Measurements from ENCODE around the gene ANKRD53.
"Not testable (repeated sequence)": the region's sequence is repeated elsewhere in the genome, so short reads cannot be mapped to it uniquely, and the experiment has no call there.

The ANKRD53 gene

GRCh38 chr2:70999362-70999761 lies 20.9 kb downstream of the ANKRD53 start:
- no peak for TF ChIP-seq EZH2phosphoT487 (IDR thresholded peaks at IDR 0.05; ENCODE audit: borderline replicate concordance)
- TF ChIP-seq, protein P1, sequence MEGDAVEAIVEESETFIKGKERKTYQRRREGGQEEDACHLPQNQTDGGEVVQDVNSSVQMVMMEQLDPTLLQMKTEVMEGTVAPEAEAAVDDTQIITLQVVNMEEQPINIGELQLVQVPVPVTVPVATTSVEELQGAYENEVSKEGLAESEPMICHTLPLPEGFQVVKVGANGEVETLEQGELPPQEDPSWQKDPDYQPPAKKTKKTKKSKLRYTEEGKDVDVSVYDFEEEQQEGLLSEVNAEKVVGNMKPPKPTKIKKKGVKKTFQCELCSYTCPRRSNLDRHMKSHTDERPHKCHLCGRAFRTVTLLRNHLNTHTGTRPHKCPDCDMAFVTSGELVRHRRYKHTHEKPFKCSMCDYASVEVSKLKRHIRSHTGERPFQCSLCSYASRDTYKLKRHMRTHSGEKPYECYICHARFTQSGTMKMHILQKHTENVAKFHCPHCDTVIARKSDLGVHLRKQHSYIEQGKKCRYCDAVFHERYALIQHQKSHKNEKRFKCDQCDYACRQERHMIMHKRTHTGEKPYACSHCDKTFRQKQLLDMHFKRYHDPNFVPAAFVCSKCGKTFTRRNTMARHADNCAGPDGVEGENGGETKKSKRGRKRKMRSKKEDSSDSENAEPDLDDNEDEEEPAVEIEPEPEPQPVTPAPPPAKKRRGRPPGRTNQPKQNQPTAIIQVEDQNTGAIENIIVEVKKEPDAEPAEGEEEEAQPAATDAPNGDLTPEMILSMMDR (conservative IDR thresholded peaks at IDR 0.05; ENCODE audit: low read length), result no peak
- Histone ChIP-seq H3K27me3 (ENCODE audit: insufficient read depth, low read length, poor library complexity, severe bottlenecking) (no peaks in the 10 kb centered on the region), H3K9ac (ENCODE audit: low read depth, low read length, poor library complexity, severe bottlenecking) (no peak overlapping the region), H3K9me2 (replicated peaks; ENCODE audit: low read depth, low read length) (no peaks in the 10 kb centered on the region), H2AFZ (ENCODE audit: low read length) (no peak overlapping the region), H4K20me1 (ENCODE audit: insufficient read depth, low read length, poor library complexity, severe bottlenecking) (peaks cover 2% of the 10 kb centered on the region), H3F3A (ENCODE audit: low read depth) (no peaks in the 10 kb centered on the region), H3K79me2 (ENCODE audit: insufficient read depth, low read length) (peaks cover 2% of the 10 kb centered on the region; the same call in 1 of the 2 replicates), H3K4me2 (ENCODE audit: low read depth, low read length, poor library complexity, severe bottlenecking) (peak overlapping the region; percentile 42), H3K4me3 (ENCODE audit: low read length, poor library complexity, severe bottlenecking) (peak overlapping the region; percentile 4), H3K36me3 (ENCODE audit: insufficient read depth, low read length) (no peaks in the 10 kb centered on the region), H3K4me1 (ENCODE audit: insufficient read depth, low read length, poor library complexity, severe bottlenecking) (peaks cover 25% of the 10 kb centered on the region), H3K9me3 (ENCODE audit: insufficient read depth, low read depth, low read length) (no peaks in the 10 kb centered on the region)

DNA sequence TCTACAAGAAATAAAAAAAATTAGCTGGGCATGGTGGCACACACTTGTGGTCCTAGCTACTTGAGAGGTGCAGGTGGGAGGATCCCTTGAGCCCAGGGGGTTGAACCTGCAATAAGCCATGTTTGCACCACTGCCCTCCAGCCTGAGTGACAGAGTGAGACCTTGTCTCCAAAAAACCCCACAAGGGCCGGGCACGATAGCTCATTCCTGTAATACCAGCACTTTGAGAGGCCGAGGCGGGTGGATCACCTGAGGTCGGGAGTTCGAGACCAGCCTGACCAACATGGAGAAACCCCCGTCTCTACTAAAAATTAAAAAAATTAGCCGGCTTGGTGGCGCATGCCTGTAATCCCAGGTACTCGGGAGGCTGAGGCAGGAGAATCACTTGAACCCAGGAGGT lies 21.5 kb downstream of the ANKRD53 start:
- not testable (repeated sequence) for H4K20me1 ChIP-seq (ENCODE audit: insufficient read depth, low read length, poor library complexity, severe bottlenecking); H3K9me3 ChIP-seq (ENCODE audit: insufficient read depth, low read depth, low read length); H3K4me2 ChIP-seq (ENCODE audit: low read depth, low read length, poor library complexity, severe bottlenecking); H3K9ac ChIP-seq (ENCODE audit: low read depth, low read length, poor library complexity, severe bottlenecking); H3K36me3 ChIP-seq (ENCODE audit: insufficient read depth, low read length); H3K27me3 ChIP-seq (ENCODE audit: insufficient read depth, low read length, poor library complexity, severe bottlenecking); H3F3A ChIP-seq (ENCODE audit: low read depth); H3K9me2 ChIP-seq (replicated peaks; ENCODE audit: low read depth, low read length); H2AFZ ChIP-seq (ENCODE audit: low read length); H3K79me2 ChIP-seq (ENCODE audit: insufficient read depth, low read length); H3K4me3 ChIP-seq (ENCODE audit: low read length, poor library complexity, severe bottlenecking)
- H3K4me1 ChIP-seq (ENCODE audit: insufficient read depth, low read length, poor library complexity, severe bottlenecking), result peaks cover 24% of the 10 kb centered on the region

DNA sequence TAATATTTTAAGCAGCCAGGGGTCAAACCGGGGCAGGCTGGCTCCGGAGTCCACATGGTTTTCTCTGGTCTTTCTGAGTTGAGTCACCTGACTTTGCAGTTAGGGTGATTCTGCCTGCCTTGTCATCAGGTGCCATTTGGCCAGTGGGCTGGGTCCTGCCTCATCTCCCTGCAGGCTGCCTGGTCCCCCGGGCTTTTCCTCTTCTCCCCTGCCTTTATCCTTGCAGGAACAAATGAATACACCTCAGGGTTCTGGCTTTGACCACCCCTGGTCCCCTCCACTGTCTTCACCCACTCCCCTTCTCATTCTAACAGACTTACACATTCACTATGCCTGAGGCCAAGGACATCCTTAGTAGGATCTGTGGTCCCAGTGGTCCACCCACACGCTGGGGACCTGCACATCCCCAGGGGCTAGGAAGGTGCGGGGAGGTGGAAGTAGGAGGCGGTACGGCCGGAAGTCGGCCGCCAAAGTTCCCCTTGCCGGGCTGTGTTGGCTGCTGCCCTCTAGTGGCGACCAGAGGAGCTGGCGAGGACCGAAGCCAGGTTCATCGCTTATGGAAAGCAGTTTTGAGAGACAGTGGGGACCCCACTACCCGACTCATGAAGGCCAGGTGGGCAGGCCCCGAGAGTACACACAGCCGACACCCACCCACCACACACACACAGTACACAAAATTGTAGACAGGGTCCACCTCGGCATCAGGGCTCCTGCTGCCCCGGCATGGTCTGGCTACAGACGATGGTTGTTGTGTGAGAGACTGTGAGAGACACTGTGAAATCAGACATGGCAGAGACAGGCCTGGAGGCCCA lies 22.6 kb downstream of the ANKRD53 start:
- Histone ChIP-seq H3K27me3 (ENCODE audit: insufficient read depth, low read length, poor library complexity, severe bottlenecking) (no peaks in the 10 kb centered on the region), H2AFZ (ENCODE audit: low read length) (peak overlapping the region; percentile 85), H3K4me3 (ENCODE audit: low read length, poor library complexity, severe bottlenecking) (peak overlapping the region; percentile 71), H3K36me3 (ENCODE audit: insufficient read depth, low read length) (no peaks in the 10 kb centered on the region), H3K9me3 (ENCODE audit: insufficient read depth, low read depth, low read length) (no peaks in the 10 kb centered on the region), H3K4me2 (ENCODE audit: low read depth, low read length, poor library complexity, severe bottlenecking) (peak overlapping the region; percentile 64), H3K9me2 (replicated peaks; ENCODE audit: low read depth, low read length) (no peaks in the 10 kb centered on the region), H3K79me2 (ENCODE audit: insufficient read depth, low read length) (no peaks in the 10 kb centered on the region), H3K9ac (ENCODE audit: low read depth, low read length, poor library complexity, severe bottlenecking) (peak overlapping the region; percentile 59), H3K4me1 (ENCODE audit: insufficient read depth, low read length, poor library complexity, severe bottlenecking) (peaks cover 14% of the 10 kb centered on the region), H4K20me1 (ENCODE audit: insufficient read depth, low read length, poor library complexity, severe bottlenecking) (no peaks in the 10 kb centered on the region), H3F3A (ENCODE audit: low read depth) (no peaks in the 10 kb centered on the region)
- no peak for TF ChIP-seq EZH2phosphoT487 (IDR thresholded peaks at IDR 0.05; ENCODE audit: borderline replicate concordance)
- TF ChIP-seq, protein P1 (conservative IDR thresholded peaks at IDR 0.05; ENCODE audit: low read length), result peak; percentile 90

DNA sequence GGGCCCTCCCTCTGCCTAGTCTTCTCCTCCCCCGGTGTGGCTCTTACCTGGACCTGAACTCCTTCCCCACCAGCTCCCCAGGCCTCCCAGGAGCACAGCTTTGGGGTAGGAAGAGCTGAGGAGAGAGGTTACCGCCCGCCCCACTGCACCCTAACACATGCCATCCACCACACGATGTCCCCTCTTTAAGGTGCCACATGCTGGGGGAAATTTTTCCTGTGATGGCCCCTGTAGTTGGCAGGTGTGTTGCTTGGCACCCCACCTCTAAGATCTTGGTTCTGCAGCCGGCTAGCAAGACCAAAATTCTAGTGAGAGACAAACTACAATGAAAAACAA lies 23.1 kb downstream of the ANKRD53 start:
- Histone ChIP-seq H3F3A (ENCODE audit: low read depth) (no peaks in the 10 kb centered on the region), H3K4me2 (ENCODE audit: low read depth, low read length, poor library complexity, severe bottlenecking) (peak overlapping the region; percentile 64), H3K9ac (ENCODE audit: low read depth, low read length, poor library complexity, severe bottlenecking) (peak overlapping the region; percentile 59), H3K79me2 (ENCODE audit: insufficient read depth, low read length) (no peaks in the 10 kb centered on the region), H3K9me2 (replicated peaks; ENCODE audit: low read depth, low read length) (no peaks in the 10 kb centered on the region), H3K4me3 (ENCODE audit: low read length, poor library complexity, severe bottlenecking) (no peak overlapping the region), H3K27me3 (ENCODE audit: insufficient read depth, low read length, poor library complexity, severe bottlenecking) (no peaks in the 10 kb centered on the region), H3K4me1 (ENCODE audit: insufficient read depth, low read length, poor library complexity, severe bottlenecking) (peaks cover 14% of the 10 kb centered on the region), H4K20me1 (ENCODE audit: insufficient read depth, low read length, poor library complexity, severe bottlenecking) (no peaks in the 10 kb centered on the region), H2AFZ (ENCODE audit: low read length) (peak overlapping the region; percentile 85), H3K9me3 (ENCODE audit: insufficient read depth, low read depth, low read length) (no peaks in the 10 kb centered on the region), H3K36me3 (ENCODE audit: insufficient read depth, low read length) (no peaks in the 10 kb centered on the region)
- TF ChIP-seq, protein P1 (conservative IDR thresholded peaks at IDR 0.05; ENCODE audit: low read length), result no peak
- TF ChIP-seq EZH2phosphoT487 (IDR thresholded peaks at IDR 0.05; ENCODE audit: borderline replicate concordance), result no peak

Measured in Loucy (cell line).